Skeletal muscle cell (primary cell): ENCODE results near the gene GFI1B.
"Not testable (repeated sequence)": the region's sequence is repeated elsewhere in the genome, so short reads cannot be mapped to it uniquely, and the experiment has no call there.

Experiments
- DNase-seq: peaks from one replicate; pipeline ENCODE4 v3.0.0-alpha.2; 2010; ENCODE audit warnings: low read depth
- H3K4me3 ChIP-seq: 2 replicates; pipeline ENCODE4 v1.5.1; 2011; ENCODE audit warnings: low read depth, mild to moderate bottlenecking, control low read depth, low read length, moderate library complexity

Gene GFI1B

GRCh38 chr9:132961002-132961401 lies 17.5 kb upstream of the GFI1B start:
- no peak overlapping the region for H3K4me3 ChIP-seq
- DNase-seq: no peak

DNA sequence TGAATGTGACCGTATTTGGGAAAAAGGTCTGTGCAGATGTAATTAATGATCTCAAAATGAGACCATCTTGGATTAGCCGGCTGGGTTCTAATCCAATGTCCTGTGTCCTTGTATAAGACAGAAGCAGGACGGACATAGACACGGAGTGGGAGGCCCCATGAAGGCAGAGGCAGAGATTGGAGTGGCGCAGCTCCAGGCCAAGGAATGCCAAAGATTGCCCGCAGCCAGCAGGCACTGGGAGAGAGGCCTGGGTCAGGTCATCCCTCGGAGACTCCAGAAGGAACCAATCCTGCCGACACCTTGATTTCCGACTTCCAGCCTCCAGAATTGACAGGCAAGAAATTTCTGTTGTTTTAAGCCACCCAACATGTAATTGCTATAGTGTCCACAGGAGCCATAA lies 13.0 kb upstream of the GFI1B start:
- H3K4me3 ChIP-seq: no peak overlapping the region
- no peak for DNase-seq

GRCh38 chr9:132967908-132968307 lies 10.6 kb upstream of the GFI1B start:
- DNase-seq, H3K4me3 ChIP-seq: not testable (repeated sequence)

DNA sequence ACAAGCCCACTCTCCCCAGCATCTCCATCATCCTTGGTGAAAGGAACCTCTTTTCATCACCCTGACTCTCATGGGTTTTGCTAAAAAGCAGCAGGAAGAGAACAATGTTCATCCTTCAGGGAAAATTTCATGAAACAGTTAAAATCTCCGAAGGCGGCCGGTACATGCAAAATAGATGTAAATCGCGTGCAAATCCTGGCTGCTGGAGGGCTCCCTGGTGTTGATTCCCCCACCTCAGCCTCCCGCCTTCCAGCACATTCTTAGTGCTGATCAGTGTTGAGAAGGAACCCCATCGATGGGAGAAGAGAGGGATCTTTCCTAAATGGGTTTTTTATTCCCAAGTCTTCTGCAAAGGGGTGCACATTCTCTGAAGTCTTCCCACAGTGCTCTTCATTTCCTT lies 8.7 kb upstream of the GFI1B start:
- no peak overlapping the region for H3K4me3 ChIP-seq
- DNase-seq: no peak

DNA sequence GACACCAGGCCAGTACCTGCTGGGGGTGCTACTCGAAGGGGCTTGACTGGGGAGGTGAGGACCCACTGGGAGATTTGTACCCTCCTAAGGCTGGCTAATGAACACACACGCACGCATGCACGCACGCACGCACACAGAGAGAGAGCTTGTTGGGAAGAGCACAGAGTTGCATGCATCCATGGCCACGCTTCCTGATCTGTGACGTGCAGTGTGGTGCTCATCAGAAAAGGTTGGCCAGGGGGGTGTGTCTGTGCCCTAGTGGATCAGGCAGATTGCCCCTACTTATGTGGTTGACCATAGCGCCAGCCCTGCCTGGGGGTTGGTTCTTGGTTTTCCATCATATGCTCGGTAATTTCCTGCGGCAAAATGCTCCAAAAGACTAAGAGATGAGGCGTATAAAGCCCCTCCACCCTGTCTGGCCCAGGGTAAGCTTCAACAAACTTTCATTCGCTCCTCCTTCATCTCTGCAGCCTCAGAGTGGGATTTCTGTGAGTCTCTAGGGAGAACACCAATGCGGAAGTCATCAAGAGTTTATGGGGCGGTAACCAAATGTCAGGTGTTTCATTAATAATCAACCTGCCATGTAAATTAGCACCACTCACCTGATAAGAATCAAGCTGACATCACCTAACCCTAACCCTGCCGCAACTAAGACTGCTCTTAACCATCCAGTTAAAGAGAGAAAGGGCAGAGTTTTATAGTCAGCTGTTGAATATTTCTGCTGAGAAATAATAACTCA lies 8.0 kb upstream of the GFI1B start:
- no peak for DNase-seq
- H3K4me3 ChIP-seq: no peak overlapping the region

DNA sequence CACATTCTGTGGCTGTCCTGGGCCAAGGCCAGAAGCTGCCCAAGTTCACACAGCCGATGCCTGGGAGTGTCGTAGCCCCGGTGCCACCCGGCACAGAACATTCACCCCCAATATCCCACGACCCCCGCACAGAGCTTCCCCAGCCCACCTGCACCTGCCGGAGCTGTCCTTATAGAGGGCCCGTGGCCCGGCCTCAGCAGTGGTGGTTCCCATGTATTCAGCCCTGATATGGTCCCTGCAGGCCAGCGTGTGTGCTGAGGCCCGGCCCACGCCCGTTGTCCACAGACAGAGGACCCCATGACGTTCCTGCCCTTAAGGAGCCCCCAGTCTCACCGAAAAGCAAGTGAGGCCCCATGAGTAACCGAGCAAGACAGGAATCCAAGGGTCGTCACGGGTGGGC lies 5.3 kb upstream of the GFI1B start:
- H3K4me3 ChIP-seq: no peak overlapping the region
- no peak for DNase-seq

- H3K4me3 ChIP-seq: no peak overlapping the region
- no peak for DNase-seq
Measured at GRCh38 chr9:132973713-132974112, 4.8 kb upstream of the GFI1B start.

DNA sequence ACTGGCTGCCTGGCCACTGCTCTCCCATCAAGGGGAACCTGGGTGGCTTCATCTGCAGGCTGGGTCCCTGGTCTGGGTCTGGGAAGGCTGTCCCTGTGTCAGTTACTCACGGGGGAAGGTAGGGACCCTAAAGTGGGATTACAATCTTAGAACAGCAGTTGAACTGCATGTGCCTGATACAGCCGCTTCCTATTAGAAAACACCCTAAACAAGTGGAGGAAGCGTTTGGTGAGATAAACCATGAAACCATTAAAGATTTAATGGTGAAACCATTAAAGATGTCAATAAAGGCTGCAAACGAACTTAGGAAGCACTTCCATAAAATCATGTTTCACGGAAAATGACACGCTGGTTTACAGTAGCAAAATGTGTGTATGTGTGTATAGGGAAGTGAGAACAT lies 2.5 kb upstream of the GFI1B start:
- H3K4me3 ChIP-seq: no peak overlapping the region
- DNase-seq: no peak

DNA sequence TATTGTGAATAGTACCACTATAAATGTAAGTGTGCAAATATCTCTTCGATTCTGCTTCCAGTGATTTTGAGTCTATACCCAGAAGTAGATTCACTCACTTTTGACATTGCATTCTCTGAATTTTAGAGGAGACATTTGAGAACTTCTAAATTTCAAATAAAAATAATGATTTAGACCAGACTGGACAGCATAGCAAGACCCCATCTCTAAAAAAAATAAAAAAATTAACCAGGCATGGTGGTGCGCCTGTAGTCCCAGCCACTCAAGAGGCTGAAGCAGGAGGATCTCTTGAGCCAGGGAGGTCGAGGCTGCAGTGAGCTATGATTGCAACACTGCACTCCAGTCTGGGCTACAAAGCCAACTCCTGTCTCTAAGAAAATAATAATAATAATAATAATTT lies 1.9 kb upstream of the GFI1B start:
- DNase-seq: no peak
- H3K4me3 ChIP-seq: no peak overlapping the region

- no peak overlapping the region for H3K4me3 ChIP-seq
- no peak for DNase-seq
Measured at GRCh38 chr9:132978112-132978450, 413 bp upstream of the GFI1B start.

GRCh38 chr9:132980157-132980556 lies 1.7 kb downstream of the GFI1B start:
- no peak for DNase-seq
- no peak overlapping the region for H3K4me3 ChIP-seq

DNA sequence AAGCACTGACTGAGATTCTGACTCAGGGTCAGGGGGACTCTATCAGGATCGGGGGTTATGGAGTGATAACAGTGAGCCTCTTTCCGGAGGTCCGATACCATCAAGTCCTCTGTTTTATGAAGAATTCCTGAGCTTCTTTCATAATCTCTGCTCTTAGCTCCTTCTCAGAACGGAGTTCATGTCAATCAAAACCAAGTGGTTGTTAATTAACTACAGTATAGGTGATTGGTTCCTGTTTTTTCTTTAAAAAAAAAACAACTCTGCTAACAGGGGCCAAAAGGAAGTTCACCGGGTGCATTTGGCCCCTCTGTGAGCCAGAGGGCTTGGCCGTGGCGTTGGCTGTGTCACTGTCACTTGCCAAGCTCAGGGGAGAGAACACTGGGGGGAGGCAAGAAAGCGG lies 4.0 kb downstream of the GFI1B start:
- no peak for DNase-seq
- H3K4me3 ChIP-seq: no peak overlapping the region

- no peak for DNase-seq
- H3K4me3 ChIP-seq: no peak overlapping the region
Measured at GRCh38 chr9:132983491-132984201, 5.2 kb downstream of the GFI1B start.

DNA sequence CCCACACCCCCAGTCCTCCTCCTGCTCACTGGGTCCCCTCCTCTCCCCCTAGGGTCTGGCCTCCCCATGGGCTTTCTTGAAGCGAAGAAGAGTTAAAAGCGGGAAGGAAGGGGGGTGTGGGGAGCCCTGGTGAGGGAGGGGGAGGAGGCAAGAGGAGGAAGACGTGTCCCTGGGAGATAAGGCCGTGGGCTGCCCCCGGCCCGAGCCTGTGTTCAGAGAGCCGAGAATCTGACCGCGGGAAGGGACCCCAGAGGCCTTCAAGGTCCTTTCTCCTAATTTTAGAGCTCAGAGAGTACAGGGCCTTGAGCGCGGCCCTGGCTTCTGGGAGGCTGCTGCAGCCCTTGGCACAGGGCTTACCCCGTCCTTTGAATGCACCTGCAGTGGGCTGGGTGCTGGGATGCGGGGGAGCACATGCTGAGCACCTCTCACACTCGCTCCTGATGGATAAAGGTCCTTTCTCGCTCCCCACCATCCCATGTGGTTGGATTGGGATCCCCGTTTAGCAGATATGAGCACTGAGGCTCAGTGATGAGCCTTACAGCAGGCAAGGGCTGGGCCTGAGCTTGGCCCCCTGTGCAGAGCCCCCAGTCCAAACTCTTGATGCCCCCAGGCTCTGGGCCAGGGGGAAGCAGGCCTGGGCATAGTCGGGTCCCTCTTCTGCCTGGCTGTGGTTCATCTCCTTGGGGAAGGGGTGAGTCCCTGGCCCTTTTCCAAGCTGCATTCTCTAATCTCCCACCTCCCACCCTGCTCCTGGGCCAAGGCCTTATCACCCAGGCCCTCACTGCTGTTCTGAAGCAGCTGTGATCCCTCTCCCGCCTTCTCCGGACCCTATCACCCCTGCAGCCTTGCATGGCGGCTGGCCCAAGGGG lies 5.9 kb downstream of the GFI1B start:
- H3K4me3 ChIP-seq: no peak overlapping the region
- DNase-seq: no peak

DNA sequence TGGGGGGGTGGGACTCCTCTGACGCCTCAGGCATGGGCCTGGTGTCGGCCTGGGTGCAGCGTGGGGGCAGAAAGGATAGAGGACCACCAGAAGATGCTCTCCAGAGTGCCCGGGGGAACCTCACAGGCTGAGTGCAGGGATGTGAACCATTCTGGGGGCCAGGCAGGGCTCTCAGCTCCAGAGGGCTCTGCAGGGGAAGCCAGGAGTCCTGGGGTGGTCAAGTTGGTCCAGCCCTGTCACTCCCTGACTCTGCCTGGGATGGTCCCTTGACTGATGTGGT lies 6.5 kb downstream of the GFI1B start:
- DNase-seq: no peak
- no peak overlapping the region for H3K4me3 ChIP-seq

- no peak overlapping the region for H3K4me3 ChIP-seq
- no peak for DNase-seq
Measured at GRCh38 chr9:132985489-132985888, 7.0 kb downstream of the GFI1B start.

DNA sequence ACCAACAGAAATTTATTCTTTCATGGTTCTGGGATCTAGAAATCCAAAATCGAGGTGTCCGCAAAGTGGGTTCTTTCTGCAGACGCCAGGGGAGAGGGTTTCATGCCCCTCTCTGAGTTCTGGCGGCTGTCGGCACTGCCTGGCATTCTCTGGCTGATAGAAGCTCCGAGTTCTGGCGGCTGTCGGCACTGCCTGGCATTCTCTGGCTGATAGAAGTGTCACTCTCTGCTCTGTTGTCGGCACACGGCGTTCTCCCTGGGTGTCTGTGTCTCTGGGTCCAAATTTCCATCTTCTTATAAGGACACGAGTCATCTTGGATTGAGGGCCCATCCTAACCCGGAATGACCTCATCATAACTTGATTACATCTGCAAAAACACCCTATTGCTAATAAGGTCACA lies 7.6 kb downstream of the GFI1B start:
- no peak for DNase-seq

GRCh38 chr9:132986640-132987620 lies 8.4 kb downstream of the GFI1B start:
- no peak for DNase-seq

More for the DNA sequence above, 7.6 kb downstream of the GFI1B start:
- no peak overlapping the region for H3K4me3 ChIP-seq

GRCh38 chr9:132988244-132989013 lies 9.9 kb downstream of the GFI1B start:
- no peak overlapping the region for H3K4me3 ChIP-seq
- DNase-seq: no peak

More at GRCh38 chr9:132986640-132987620, 8.4 kb downstream of the GFI1B start:
- no peak overlapping the region for H3K4me3 ChIP-seq
